Smooth muscle cell (in vitro differentiated cells): ENCODE data around the gene ATRNL1. TPM values are rescaled to one million over a fixed set of nuclear protein-coding genes. Genes with fewer than 3 reads are reported as not detected.
"Not testable (repeated sequence)": the region's sequence is repeated elsewhere in the genome, so short reads cannot be mapped to it uniquely, and the experiment has no call there.

Source experiments
- DNase-seq: peaks from one replicate; lab custom pipeline; 2025; ENCODE audit not compliant: unreplicated experiment; lab: John Stamatoyannopoulos, UW
- H2AFZ ChIP-seq: fragments of 200-600 bp; sonication (generic); 2 replicates; pipeline ENCODE4 v1.6.0; 2016; ENCODE audit warnings: antibody characterized with exemption, low read depth, mild to moderate bottlenecking
- H3F3A ChIP-seq: fragments of 200-600 bp; sonication (generic); 2 replicates; pipeline ENCODE4 v1.6.0; 2017; ENCODE audit warnings: antibody characterized with exemption, low read depth
- H3K27ac ChIP-seq: fragments of 200-600 bp; sonication (generic); 2 replicates; pipeline ENCODE4 v1.5.1; 2016; ENCODE audit warnings: low read depth, mild to moderate bottlenecking
- H3K27me3 ChIP-seq: fragments of 200-600 bp; sonication (generic); 2 replicates; pipeline ENCODE4 v1.6.1; 2016; ENCODE audit warnings: low read depth, mild to moderate bottlenecking
- H3K36me3 ChIP-seq: fragments of 200-600 bp; sonication (generic); 2 replicates; pipeline ENCODE4 v1.5.1; 2016; ENCODE audit warnings: low read depth
- H3K4me1 ChIP-seq: fragments of 200-600 bp; sonication (generic); 2 replicates; pipeline ENCODE4 v1.5.1; 2016; ENCODE audit warnings: low read depth
- H3K4me2 ChIP-seq: fragments of 200-600 bp; sonication (generic); 2 replicates; pipeline ENCODE4 v1.6.0; 2016; ENCODE audit warnings: mild to moderate bottlenecking
- H3K4me3 ChIP-seq: fragments of 200-600 bp; sonication (generic); 2 replicates; pipeline ENCODE4 v1.5.1; 2016; ENCODE audit warnings: mild to moderate bottlenecking
- H3K79me2 ChIP-seq: fragments of 200-600 bp; sonication (generic); 2 replicates; pipeline ENCODE4 v1.6.0; 2016; ENCODE audit warnings: low read depth, mild to moderate bottlenecking
- H3K9ac ChIP-seq: fragments of 200-600 bp; sonication (generic); 2 replicates; pipeline ENCODE4 v1.6.0; 2016; ENCODE audit warnings: low read depth
- H3K9me3 ChIP-seq: fragments of 200-600 bp; sonication (generic); replicated peaks from 2 replicates; pipeline ENCODE4 v1.5.1; 2016; ENCODE audit warnings: low read depth
- H4K20me1 ChIP-seq: fragments of 200-600 bp; sonication (generic); 2 replicates; pipeline ENCODE4 v1.6.0; 2016; ENCODE audit warnings: low read depth
- WGBS: methylation state at CpG from one replicate; pipeline ENCODE4 v1.1.7; 2016; ENCODE audit warnings: low lambda C conversion rate; 5-methylcytosine and 5-hydroxymethylcytosine counted together
- polyA plus RNA-seq: library from polyadenylated mRNA; unstranded; fragments of >200 nt; fragmentation: Nextera tagmentation; extraction: Ambion mirVana; gene quantifications from 2 replicates; pipeline ENCODE4 v1.2.1, GENCODE V29; 2016
- total RNA-seq: library from RNA; depleted of rRNA; stranded (reverse); fragments of >200 nt; gene quantifications from 2 replicates; pipeline ENCODE4 v1.2.3, GENCODE V29; 2014
- TF ChIP-seq, protein P1 (sequence below): fragments of 200-600 bp; sonication (generic); IDR thresholded peaks from 2 replicates; pipeline ENCODE4 v1.5.1; 2017; ENCODE audit warnings: borderline replicate concordance, mild to moderate bottlenecking, antibody characterized with exemption; ENCODE audit not compliant: insufficient read depth, poor library complexity, severe bottlenecking

Gene ATRNL1
- total and polyA plus RNA-seq, 2 experiments from 2014 or later, result 2.7 to 14.9 TPM

DNA sequence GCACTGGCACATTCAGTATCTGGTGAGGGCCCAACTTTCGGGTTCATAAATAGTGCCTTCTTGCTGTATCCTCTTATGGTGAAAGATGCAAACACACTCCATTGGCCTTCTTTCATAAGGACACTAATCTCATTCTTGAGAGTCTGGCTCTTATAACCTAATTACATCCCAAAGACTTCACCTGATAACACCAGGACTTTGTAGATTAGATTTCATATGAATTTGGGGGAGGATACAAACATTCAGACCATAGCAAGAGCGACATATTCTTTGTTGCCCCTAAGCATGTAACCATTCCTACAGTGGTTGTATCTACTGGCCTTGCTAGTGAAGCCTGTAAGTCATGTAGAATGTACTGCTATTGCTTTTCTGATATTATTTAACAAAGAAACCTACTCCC lies 654.6 kb downstream of the ATRNL1 start:
- Histone ChIP-seq H2AFZ (no peak overlapping the region), H3K9me3 (no peaks in the 10 kb centered on the region), H3K4me3 (no peak overlapping the region), H3K27me3 (no peaks in the 10 kb centered on the region), H3K79me2 (no peaks in the 10 kb centered on the region), H3K27ac (no peak overlapping the region), H3F3A (no peaks in the 10 kb centered on the region), H3K36me3 (no peaks in the 10 kb centered on the region), H4K20me1 (no peaks in the 10 kb centered on the region), H3K9ac (no peak overlapping the region), H3K4me2 (no peak overlapping the region), H3K4me1 (no peaks in the 10 kb centered on the region)
- no peak for DNase-seq
- WGBS, result 95% methylated on average over 2 of the region's 2 CpGs
- TF ChIP-seq, protein P1, sequence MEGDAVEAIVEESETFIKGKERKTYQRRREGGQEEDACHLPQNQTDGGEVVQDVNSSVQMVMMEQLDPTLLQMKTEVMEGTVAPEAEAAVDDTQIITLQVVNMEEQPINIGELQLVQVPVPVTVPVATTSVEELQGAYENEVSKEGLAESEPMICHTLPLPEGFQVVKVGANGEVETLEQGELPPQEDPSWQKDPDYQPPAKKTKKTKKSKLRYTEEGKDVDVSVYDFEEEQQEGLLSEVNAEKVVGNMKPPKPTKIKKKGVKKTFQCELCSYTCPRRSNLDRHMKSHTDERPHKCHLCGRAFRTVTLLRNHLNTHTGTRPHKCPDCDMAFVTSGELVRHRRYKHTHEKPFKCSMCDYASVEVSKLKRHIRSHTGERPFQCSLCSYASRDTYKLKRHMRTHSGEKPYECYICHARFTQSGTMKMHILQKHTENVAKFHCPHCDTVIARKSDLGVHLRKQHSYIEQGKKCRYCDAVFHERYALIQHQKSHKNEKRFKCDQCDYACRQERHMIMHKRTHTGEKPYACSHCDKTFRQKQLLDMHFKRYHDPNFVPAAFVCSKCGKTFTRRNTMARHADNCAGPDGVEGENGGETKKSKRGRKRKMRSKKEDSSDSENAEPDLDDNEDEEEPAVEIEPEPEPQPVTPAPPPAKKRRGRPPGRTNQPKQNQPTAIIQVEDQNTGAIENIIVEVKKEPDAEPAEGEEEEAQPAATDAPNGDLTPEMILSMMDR, result no peak

GRCh38 chr10:115758488-115758887 lies 665.3 kb downstream of the ATRNL1 start:
- H2AFZ ChIP-seq, result not testable (repeated sequence)

GRCh38 chr10:115760131-115760530 lies 667.0 kb downstream of the ATRNL1 start:
- Histone ChIP-seq H3K79me2 (no peaks in the 10 kb centered on the region), H3F3A (no peaks in the 10 kb centered on the region), H3K4me1 (peaks cover 13% of the 10 kb centered on the region), H3K4me2 (no peak overlapping the region), H3K27me3 (no peaks in the 10 kb centered on the region), H3K27ac (no peak overlapping the region), H3K36me3 (no peaks in the 10 kb centered on the region), H2AFZ (no peak overlapping the region), H3K4me3 (no peak overlapping the region), H3K9ac (no peak overlapping the region), H4K20me1 (no peaks in the 10 kb centered on the region), H3K9me3 (no peaks in the 10 kb centered on the region)
- TF ChIP-seq, protein P1, result no peak
- WGBS, result 83% methylated on average over 1 of the region's 1 CpG
- DNase-seq, result no peak

More at GRCh38 chr10:115758488-115758887, 665.3 kb downstream of the ATRNL1 start:
- H3K79me2 ChIP-seq, H3K4me2 ChIP-seq, H3K27ac ChIP-seq, H3K4me3 ChIP-seq, H3K9ac ChIP-seq, H4K20me1 ChIP-seq, H3F3A ChIP-seq, H3K36me3 ChIP-seq, H3K27me3 ChIP-seq, H3K9me3 ChIP-seq, DNase-seq: not testable (repeated sequence)
- WGBS, result 50% methylated on average over 8 of the region's 8 CpGs
- H3K4me1 ChIP-seq, result peaks cover 13% of the 10 kb centered on the region

GRCh38 chr10:115761166-115761565 lies 668.0 kb downstream of the ATRNL1 start:
- no peak overlapping the region for H3K4me2 ChIP-seq
- no peaks in the 10 kb centered on the region for H3K79me2 ChIP-seq
- H3K4me1 ChIP-seq, result peaks cover 13% of the 10 kb centered on the region
- no peaks in the 10 kb centered on the region for H3K36me3 ChIP-seq
- no peak overlapping the region for H3K4me3 ChIP-seq
- WGBS, result 96% methylated on average over 2 of the region's 2 CpGs
- H3K27ac ChIP-seq, result no peak overlapping the region
- H3K9me3 ChIP-seq, result no peaks in the 10 kb centered on the region
- DNase-seq, result no peak
- H4K20me1 ChIP-seq, result no peaks in the 10 kb centered on the region
- TF ChIP-seq, protein P1, result no peak
- no peak overlapping the region for H2AFZ ChIP-seq
- no peaks in the 10 kb centered on the region for H3K27me3 ChIP-seq
- H3F3A ChIP-seq, result no peaks in the 10 kb centered on the region
- H3K9ac ChIP-seq, result no peak overlapping the region
